GM21717 (cell line): ENCODE data around the gene SHROOM2.

ENCODE experiments used
- ATAC-seq: cut with Tn5 transposase; IDR thresholded peaks from one replicate; pipeline ENCODE4 v1.9.1; 2021; ENCODE audit warnings: mild to moderate bottlenecking, moderate library complexity; ENCODE audit not compliant: unreplicated experiment

The SHROOM2 gene

GRCh38 chrX:9995855-9996339 lies 209.7 kb downstream of the SHROOM2 start:
- peak; percentile 89 for ATAC-seq

- ATAC-seq, result no peak
Observed at GRCh38 chrX:9997041-9997440, 210.8 kb downstream of the SHROOM2 start.

GRCh38 chrX:9997524-9997923 lies 211.3 kb downstream of the SHROOM2 start:
- peak; percentile 55 for ATAC-seq
